ENCODE data around the gene LAMA2.

GRCh38 chr6:129055796-129056195, 172.9 kb downstream of the LAMA2 start:
- TF ChIP-seq CTCF (IDR thresholded peaks at IDR 0.05) (no peak), POLR2A (IDR thresholded peaks at IDR 0.05) (no peak)
